ENCODE results near the gene DCST1. TPM values are rescaled to one million over a fixed set of nuclear protein-coding genes. Genes with fewer than 3 reads are reported as not detected.

DCST1 gene
- total RNA-seq, 1 experiment from 2014 or later: 0.32 TPM

DNA sequence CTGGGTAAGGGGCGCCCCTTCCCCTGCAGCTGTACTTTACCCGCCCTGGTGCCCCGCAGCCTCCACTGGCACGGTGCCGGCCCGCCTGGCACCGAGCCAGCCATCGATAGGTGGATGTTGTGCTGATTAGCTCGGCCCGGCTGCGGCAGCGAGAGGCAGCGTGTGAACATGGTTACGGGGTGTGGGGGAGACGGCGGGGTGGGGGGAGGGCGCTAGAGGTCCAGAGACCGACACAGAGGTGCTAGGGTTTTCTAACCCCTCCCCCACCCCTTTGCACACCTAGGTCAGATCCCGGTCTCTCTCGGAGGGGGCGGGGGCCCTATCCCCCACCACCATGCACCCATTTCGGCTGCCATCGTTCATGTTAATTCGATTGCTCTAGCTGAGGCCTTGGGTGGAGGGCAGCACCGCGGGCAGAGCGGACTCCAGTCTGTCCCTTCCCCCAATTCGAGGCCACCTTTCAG is 36.6 kb downstream of the DCST1 start:
- TF ChIP-seq TCF7L2 (IDR thresholded peaks at IDR 0.05; ENCODE audit: borderline replicate concordance, extremely low read depth, insufficient read depth, insufficient read length) (no peak), POLR2A (IDR thresholded peaks at IDR 0.05; ENCODE audit: borderline replicate concordance, extremely low read depth, insufficient read depth, insufficient read length) (no peak), SRF (IDR thresholded peaks at IDR 0.05; ENCODE audit: low read depth) (no peak), EZH2 (IDR thresholded peaks at IDR 0.05) (no peak), JUND (IDR thresholded peaks at IDR 0.05) (no peak), EGR1 (IDR thresholded peaks at IDR 0.05; ENCODE audit: low read depth) (no peak), EZH2phosphoT487 (IDR thresholded peaks at IDR 0.05; ENCODE audit: borderline replicate concordance) (no peak)
- TF ChIP-seq, protein P1, sequence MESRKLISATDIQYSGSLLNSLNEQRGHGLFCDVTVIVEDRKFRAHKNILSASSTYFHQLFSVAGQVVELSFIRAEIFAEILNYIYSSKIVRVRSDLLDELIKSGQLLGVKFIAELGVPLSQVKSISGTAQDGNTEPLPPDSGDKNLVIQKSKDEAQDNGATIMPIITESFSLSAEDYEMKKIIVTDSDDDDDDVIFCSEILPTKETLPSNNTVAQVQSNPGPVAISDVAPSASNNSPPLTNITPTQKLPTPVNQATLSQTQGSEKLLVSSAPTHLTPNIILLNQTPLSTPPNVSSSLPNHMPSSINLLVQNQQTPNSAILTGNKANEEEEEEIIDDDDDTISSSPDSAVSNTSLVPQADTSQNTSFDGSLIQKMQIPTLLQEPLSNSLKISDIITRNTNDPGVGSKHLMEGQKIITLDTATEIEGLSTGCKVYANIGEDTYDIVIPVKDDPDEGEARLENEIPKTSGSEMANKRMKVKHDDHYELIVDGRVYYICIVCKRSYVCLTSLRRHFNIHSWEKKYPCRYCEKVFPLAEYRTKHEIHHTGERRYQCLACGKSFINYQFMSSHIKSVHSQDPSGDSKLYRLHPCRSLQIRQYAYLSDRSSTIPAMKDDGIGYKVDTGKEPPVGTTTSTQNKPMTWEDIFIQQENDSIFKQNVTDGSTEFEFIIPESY (IDR thresholded peaks at IDR 0.05; ENCODE audit: extremely low read depth, insufficient replicate concordance, low read length): no peak

More for the DNA sequence above, 36.6 kb downstream of the DCST1 start:
- Histone ChIP-seq H3K9me2 (ENCODE audit: insufficient read depth) (no peaks in the 10 kb centered on the region), H3K36me3 (ENCODE audit: control insufficient read depth in 1 of 2, insufficient read depth in 2 of 2, low read length in 2 of 2) (peaks cover 0 to 13% of the 10 kb centered on the region in 2 experiments; a peak in 2 of 4 replicates), H4K20me1 (ENCODE audit: insufficient read depth) (no peaks in the 10 kb centered on the region), H3K79me2 (ENCODE audit: insufficient read depth, low read length) (no peaks in the 10 kb centered on the region), H3K4me3 (replicated peaks in 1 of 2; ENCODE audit: low read depth in 1 of 2, low read length in 2 of 2) (peak overlapping the region in 1 of 2 experiments; percentile 45; a peak in 1 of 4 replicates), H2AFZ (ENCODE audit: low read depth, low read length, poor library complexity, severe bottlenecking) (no peak overlapping the region), H3K9me3 (ENCODE audit: control insufficient read depth in 1 of 2, insufficient read depth in 1 of 2, low read depth in 1 of 2, low read length in 2 of 2) (no peaks in the 10 kb centered on the region), H3K27me3 (ENCODE audit: insufficient read depth, low read length) (no peaks in the 10 kb centered on the region), H3K4me2 (ENCODE audit: low read length) (peak overlapping the region; percentile 72), H3K27ac (ENCODE audit: low read depth, low read length) (no peak overlapping the region), H3K4me1 (ENCODE audit: control insufficient read depth in 1 of 2, insufficient read depth in 2 of 2, low read length in 2 of 2) (peaks cover 12 to 23% of the 10 kb centered on the region in 2 experiments), H3K9ac (ENCODE audit: low read length) (no peak overlapping the region)
- intact Hi-C loops (cut with micrococcal nuclease): loop anchor here (2.0 kb wide), 1 partner anchor 15 kb away; no protein-coding TSS in a partner anchor
- ChIA-PET CTCF (interaction anchor here (0.6 to 1.6 kb wide), 3 partner anchors 8 to 19 kb away, joined by 3 to 5 read pairs (median 4); partner anchors contain the start of gene ADAM15), RAD21 (ENCODE audit: low non-redundant PET in 1 of 2, low total read pairs in 2 of 2, uncharacterized antibody in 2 of 2, unreplicated experiment in 2 of 2) (interaction anchor here (0.6 kb wide), 2 partner anchors 44 to 69 kb away, joined by 4 read pairs; no protein-coding TSS in a partner anchor), POLR2A (no interaction called here)
- DNase-seq (ENCODE audit: low read depth, low spot score) (no peak), ATAC-seq (no peak)
- BruUV-seq (replicated peaks): no TSS peak
